AG04449 (cell line): ENCODE data around the gene RAB36.

Source experiments
- CTCF ChIA-PET: fragments of 350-600 bp; formaldehyde crosslinking; extraction: SDS; loops from one replicate; lab custom pipeline; 2021; ENCODE audit warnings: antibody characterized with exemption; lab: Yijun Ruan, JAX
- POLR2A ChIA-PET: fragments of 400-600, 350-600 bp; formaldehyde crosslinking; extraction: SDS; loops from one replicate; lab custom pipeline; 2020; ENCODE audit warnings: antibody characterized with exemption, inconsistent platforms; lab: Yijun Ruan, JAX
- DNase-seq: peaks from one replicate; pipeline ENCODE4 v3.0.0-alpha.2; 2010; ENCODE audit warnings: low read depth, low spot score
- H3K4me3 ChIP-seq: 2 replicates; pipeline ENCODE4 v1.5.1; 2011; ENCODE audit warnings: low read depth, mild to moderate bottlenecking, control low read depth, low read length
- CTCF ChIP-seq: IDR thresholded peaks from one replicate; pipeline ENCODE4 v1.5.1; 2011; ENCODE audit warnings: mild to moderate bottlenecking, moderate library complexity, low read length, control low read depth, inconsistent platforms; ENCODE audit not compliant: insufficient read depth; ENCODE audit errors: missing control alignments

RAB36 gene

GRCh38 chr22:23151827-23152226 lies 6.5 kb downstream of the RAB36 start:
- CTCF ChIA-PET, result no interaction called here
- POLR2A ChIA-PET, result no interaction called here
- no peak for DNase-seq
- TF ChIP-seq CTCF, result no peak
- H3K4me3 ChIP-seq, result no peak overlapping the region

- CTCF ChIA-PET, result interaction anchor here (1.0 to 2.1 kb wide), 4 partner anchors 11 to 25 kb away, joined by 3 to 10 read pairs (median 4); no protein-coding TSS in a partner anchor
- TF ChIP-seq CTCF, result no peak
- POLR2A ChIA-PET, result no interaction called here
- no peak for DNase-seq
- no peak overlapping the region for H3K4me3 ChIP-seq
Measured at GRCh38 chr22:23152238-23153114, 7.2 kb downstream of the RAB36 start.

GRCh38 chr22:23153994-23154393 lies 8.7 kb downstream of the RAB36 start:
- ChIA-PET POLR2A (no interaction called here), CTCF (interaction anchor here (1.3 to 2.1 kb wide), 5 partner anchors 8 to 232 kb away, joined by 4 to 10 read pairs (median 5); no protein-coding TSS in a partner anchor)
- no peak for DNase-seq

GRCh38 chr22:23154461-23154860 lies 9.2 kb downstream of the RAB36 start:
- POLR2A ChIA-PET, result no interaction called here
- CTCF ChIA-PET, result interaction anchor here (1.3 to 3.5 kb wide), 4 partner anchors 8 to 231 kb away, joined by 4 to 16 read pairs (median 4); no protein-coding TSS in a partner anchor
- TF ChIP-seq CTCF, result no peak
- no peak for DNase-seq
- H3K4me3 ChIP-seq, result no peak overlapping the region

More at GRCh38 chr22:23153994-23154393, 8.7 kb downstream of the RAB36 start:
- H3K4me3 ChIP-seq, result no peak overlapping the region
- TF ChIP-seq CTCF, result no peak

GRCh38 chr22:23155143-23155542 lies 9.9 kb downstream of the RAB36 start:
- ChIA-PET CTCF (interaction anchor here (0.8 to 3.5 kb wide), 6 partner anchors 8 to 230 kb away, joined by 4 to 16 read pairs (median 4); no protein-coding TSS in a partner anchor), POLR2A (no interaction called here)
- no peak overlapping the region for H3K4me3 ChIP-seq
- TF ChIP-seq CTCF, result no peak
- DNase-seq, result no peak

GRCh38 chr22:23155831-23156230 lies 10.6 kb downstream of the RAB36 start:
- ChIA-PET POLR2A (no interaction called here), CTCF (interaction anchor here (0.8 to 3.5 kb wide), 6 partner anchors 7 to 230 kb away, joined by 3 to 16 read pairs (median 5); partner anchors contain the start of gene RAB36)
- DNase-seq, result no peak
- H3K4me3 ChIP-seq, result no peak overlapping the region
- no peak for TF ChIP-seq CTCF
